Vagina (tissue), 2 donors: Measurements from ENCODE around the gene KRT20. TPM values are rescaled to one million over a fixed set of nuclear protein-coding genes. Genes with fewer than 3 reads are reported as not detected.

Experiments used
- DNase-seq, 2 donors: peaks; one replicate each; pipeline ENCODE4 v3.0.0-alpha.2; 2017; ENCODE audit errors: extremely low spot score in 2 of 2
- H3K27ac ChIP-seq: fragments of 200-600 bp; sonication (generic); one replicate; pipeline ENCODE4 v1.5.1; 2019
- H3K27me3 ChIP-seq: fragments of 200-600 bp; sonication (generic); one replicate; pipeline ENCODE4 v1.5.1; 2019
- H3K36me3 ChIP-seq, 2 donors: fragments of 200-600 bp; sonication (generic); one replicate each; pipeline ENCODE4 v1.5.1; 2017 to 2019
- H3K4me1 ChIP-seq: fragments of 200-600 bp; sonication (generic); one replicate; pipeline ENCODE4 v1.5.1; 2019
- H3K4me3 ChIP-seq, 2 donors: fragments of 200-600 bp; sonication (generic); 1 replicate in 1 of 2; 2 replicates in 1 of 2; pipeline ENCODE4 v1.5.1; 2016 to 2019
- H3K9me3 ChIP-seq: fragments of 200-600 bp; sonication (generic); one replicate; pipeline ENCODE4 v1.5.1; 2019
- POLR2A ChIP-seq, 2 donors: fragments of 450-650 bp; IDR thresholded peaks; one replicate each; pipeline ENCODE4 v1.6.1; 2017; ENCODE audit warnings: antibody characterized with exemption in 2 of 2, mild to moderate bottlenecking in 2 of 2, moderate library complexity in 2 of 2
- POLR2AphosphoS5 ChIP-seq, 2 donors: sonication (generic); formaldehyde crosslinking; IDR thresholded peaks; one replicate each; pipeline ENCODE4 v1.9.0; 2017; ENCODE audit warnings: antibody characterized with exemption in 2 of 2, mild to moderate bottlenecking in 2 of 2, low read depth in 1 of 2; ENCODE audit not compliant: insufficient read depth in 1 of 2
- intact Hi-C: fragments of 100-400 bp; cut with DNase I; formaldehyde crosslinking; loops from one replicate; pipeline ENCODE4 v1.15.1; 2023
- total RNA-seq: library from RNA; depleted of rRNA; stranded (reverse); fragments of >200 nt; gene quantifications from one replicate; pipeline ENCODE4 v1.2.3, GENCODE V29; 2016
- TF ChIP-seq, protein P1 (sequence below), 3 experiments: fragments of 450-650 bp in 2 of 3; fragments of 200-600 bp in 1 of 3; sonication (generic) in 1 of 3; IDR thresholded peaks; one replicate each; pipeline ENCODE4 v1.5.1; 2017 to 2019; ENCODE audit warnings: antibody characterized with exemption in 3 of 3, mild to moderate bottlenecking in 2 of 3, moderate library complexity in 2 of 3

Gene KRT20
- total RNA-seq, 1 donor from 2014 or later, result not detected

DNA sequence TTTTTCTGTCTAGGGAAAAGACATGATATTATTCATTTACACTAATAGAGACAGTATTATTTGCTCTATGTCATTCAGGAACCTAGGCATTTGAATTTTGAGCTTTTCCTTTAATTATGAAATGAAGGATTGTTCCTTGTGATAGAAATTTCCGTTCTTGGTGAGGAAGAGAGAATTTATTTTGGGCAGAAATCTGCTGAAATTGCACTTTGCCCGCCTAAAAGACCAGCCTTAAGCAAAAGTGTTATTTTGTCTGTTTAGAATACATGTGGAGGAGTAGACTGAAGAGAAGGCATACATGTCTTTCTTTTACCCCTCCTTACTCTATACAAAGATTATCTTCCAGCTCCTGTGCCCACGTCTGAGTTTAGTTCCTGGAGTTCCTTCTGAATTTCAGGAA, 45.8 kb downstream of the KRT20 start:
- no peak for DNase-seq
- intact Hi-C loops, result no loop called here

GRCh38 chr17:40836020-40836419, 49.0 kb downstream of the KRT20 start:
- H3K36me3 ChIP-seq, result no peaks in the 10 kb centered on the region
- no peak overlapping the region for H3K27ac ChIP-seq
- TF ChIP-seq POLR2AphosphoS5 (IDR thresholded peaks at IDR 0.05; ENCODE audit: insufficient read depth in 1 of 2, low read depth in 1 of 2) (no peak), POLR2A (IDR thresholded peaks at IDR 0.05) (no peak)
- TF ChIP-seq, protein P1, sequence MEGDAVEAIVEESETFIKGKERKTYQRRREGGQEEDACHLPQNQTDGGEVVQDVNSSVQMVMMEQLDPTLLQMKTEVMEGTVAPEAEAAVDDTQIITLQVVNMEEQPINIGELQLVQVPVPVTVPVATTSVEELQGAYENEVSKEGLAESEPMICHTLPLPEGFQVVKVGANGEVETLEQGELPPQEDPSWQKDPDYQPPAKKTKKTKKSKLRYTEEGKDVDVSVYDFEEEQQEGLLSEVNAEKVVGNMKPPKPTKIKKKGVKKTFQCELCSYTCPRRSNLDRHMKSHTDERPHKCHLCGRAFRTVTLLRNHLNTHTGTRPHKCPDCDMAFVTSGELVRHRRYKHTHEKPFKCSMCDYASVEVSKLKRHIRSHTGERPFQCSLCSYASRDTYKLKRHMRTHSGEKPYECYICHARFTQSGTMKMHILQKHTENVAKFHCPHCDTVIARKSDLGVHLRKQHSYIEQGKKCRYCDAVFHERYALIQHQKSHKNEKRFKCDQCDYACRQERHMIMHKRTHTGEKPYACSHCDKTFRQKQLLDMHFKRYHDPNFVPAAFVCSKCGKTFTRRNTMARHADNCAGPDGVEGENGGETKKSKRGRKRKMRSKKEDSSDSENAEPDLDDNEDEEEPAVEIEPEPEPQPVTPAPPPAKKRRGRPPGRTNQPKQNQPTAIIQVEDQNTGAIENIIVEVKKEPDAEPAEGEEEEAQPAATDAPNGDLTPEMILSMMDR (IDR thresholded peaks at IDR 0.05), result no peak
- H3K9me3 ChIP-seq, result no peaks in the 10 kb centered on the region
- no peak overlapping the region for H3K4me3 ChIP-seq
- H3K4me1 ChIP-seq, result no peaks in the 10 kb centered on the region
- no peaks in the 10 kb centered on the region for H3K27me3 ChIP-seq
- intact Hi-C loops, result no loop called here
- no peak for DNase-seq

More for the DNA sequence above, 45.8 kb downstream of the KRT20 start:
- Histone ChIP-seq H3K36me3 (no peaks in the 10 kb centered on the region), H3K27ac (no peak overlapping the region), H3K4me3 (no peak overlapping the region), H3K9me3 (no peaks in the 10 kb centered on the region), H3K27me3 (no peaks in the 10 kb centered on the region), H3K4me1 (no peaks in the 10 kb centered on the region)
- no peak for TF ChIP-seq POLR2AphosphoS5 (IDR thresholded peaks at IDR 0.05; ENCODE audit: insufficient read depth in 1 of 2, low read depth in 1 of 2)
- TF ChIP-seq, protein P1 (IDR thresholded peaks at IDR 0.05), result no peak
- TF ChIP-seq POLR2A (IDR thresholded peaks at IDR 0.05), result no peak

DNA sequence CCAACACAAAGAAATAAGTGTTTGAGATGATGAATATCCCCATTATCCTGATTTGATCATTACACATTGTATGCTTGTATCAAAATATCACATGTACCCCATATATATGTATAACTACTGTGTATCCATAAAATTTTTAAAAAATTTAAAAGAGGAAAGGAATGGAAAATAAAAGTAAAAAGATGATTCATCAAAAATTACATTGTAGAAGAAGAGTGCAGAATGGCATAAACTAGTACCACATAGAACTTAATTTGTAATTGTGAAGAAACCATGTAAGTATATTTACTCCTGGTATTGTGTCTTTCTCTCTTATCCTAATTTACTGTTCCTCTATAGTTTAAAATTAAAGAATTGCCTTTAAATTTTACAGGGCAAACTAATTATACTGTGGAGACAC, 51.2 kb downstream of the KRT20 start:
- no peak for TF ChIP-seq POLR2AphosphoS5 (IDR thresholded peaks at IDR 0.05; ENCODE audit: insufficient read depth in 1 of 2, low read depth in 1 of 2)
- TF ChIP-seq, protein P1 (IDR thresholded peaks at IDR 0.05), result no peak
- TF ChIP-seq POLR2A (IDR thresholded peaks at IDR 0.05), result no peak
- DNase-seq, result no peak
- no peak overlapping the region for H3K4me3 ChIP-seq
- H3K36me3 ChIP-seq, result no peaks in the 10 kb centered on the region
- no peaks in the 10 kb centered on the region for H3K9me3 ChIP-seq
- intact Hi-C loops, result no loop called here
- H3K4me1 ChIP-seq, result no peaks in the 10 kb centered on the region
- H3K27ac ChIP-seq, result no peak overlapping the region
- no peaks in the 10 kb centered on the region for H3K27me3 ChIP-seq

DNA sequence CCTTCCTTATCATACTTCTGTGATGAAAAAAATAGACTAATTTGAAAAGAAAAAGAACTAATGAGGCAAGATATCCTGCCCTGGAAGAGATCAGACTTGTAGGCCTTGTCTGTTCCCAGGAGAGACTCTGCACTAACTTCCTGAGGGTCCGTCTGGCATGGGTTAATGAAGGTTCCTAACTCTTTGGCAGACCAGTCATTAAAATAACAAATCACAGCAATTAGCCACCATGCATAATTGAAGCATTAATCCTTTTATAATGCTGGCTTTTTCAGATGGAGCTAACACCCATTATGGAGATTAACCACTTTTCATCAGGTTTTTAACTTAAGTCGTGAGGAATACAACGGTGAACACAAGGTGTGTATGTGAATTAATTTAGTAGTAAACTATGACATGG, 52.2 kb downstream of the KRT20 start:
- TF ChIP-seq POLR2A (IDR thresholded peaks at IDR 0.05) (no peak), POLR2AphosphoS5 (IDR thresholded peaks at IDR 0.05; ENCODE audit: insufficient read depth in 1 of 2, low read depth in 1 of 2) (no peak)
- TF ChIP-seq, protein P1 (IDR thresholded peaks at IDR 0.05), result no peak
- Histone ChIP-seq H3K27me3 (no peaks in the 10 kb centered on the region), H3K4me3 (no peak overlapping the region), H3K36me3 (no peaks in the 10 kb centered on the region), H3K9me3 (no peaks in the 10 kb centered on the region), H3K27ac (no peak overlapping the region), H3K4me1 (no peaks in the 10 kb centered on the region)
- DNase-seq, result no peak
- intact Hi-C loops, result no loop called here

GRCh38 chr17:40830085-40830776, 54.8 kb downstream of the KRT20 start:
- no peaks in the 10 kb centered on the region for H3K27me3 ChIP-seq
- TF ChIP-seq POLR2A (IDR thresholded peaks at IDR 0.05), result no peak
- no peak for TF ChIP-seq POLR2AphosphoS5 (IDR thresholded peaks at IDR 0.05; ENCODE audit: insufficient read depth in 1 of 2, low read depth in 1 of 2)
- TF ChIP-seq, protein P1 (IDR thresholded peaks at IDR 0.05), result no peak
- intact Hi-C loops, result no loop called here
- H3K4me1 ChIP-seq, result no peaks in the 10 kb centered on the region
- no peak for DNase-seq
- no peak overlapping the region for H3K27ac ChIP-seq
- no peaks in the 10 kb centered on the region for H3K9me3 ChIP-seq
- no peaks in the 10 kb centered on the region for H3K36me3 ChIP-seq
- no peak overlapping the region for H3K4me3 ChIP-seq
